Thyroid gland (tissue), 4 donors: ENCODE results near the gene FANCB.

Source experiments
- POLR2A ChIP-seq, 2 donors: fragments of 450-650 bp; IDR thresholded peaks; one replicate each; pipeline ENCODE4 v1.6.1; 2017; ENCODE audit warnings: antibody characterized with exemption in 2 of 2, mild to moderate bottlenecking in 2 of 2, moderate library complexity in 1 of 2
- TF ChIP-seq, protein P1 (sequence below), 6 experiments: fragments of 200-600 bp in 3 of 6; fragments of 450-650 bp in 3 of 6; sonication (generic) in 3 of 6; IDR thresholded peaks; one replicate each; pipeline ENCODE4 v1.5.1; 2016 to 2019; ENCODE audit warnings: antibody characterized with exemption in 6 of 6, mild to moderate bottlenecking in 2 of 6, inconsistent platforms in 1 of 6, moderate library complexity in 1 of 6

DNA sequence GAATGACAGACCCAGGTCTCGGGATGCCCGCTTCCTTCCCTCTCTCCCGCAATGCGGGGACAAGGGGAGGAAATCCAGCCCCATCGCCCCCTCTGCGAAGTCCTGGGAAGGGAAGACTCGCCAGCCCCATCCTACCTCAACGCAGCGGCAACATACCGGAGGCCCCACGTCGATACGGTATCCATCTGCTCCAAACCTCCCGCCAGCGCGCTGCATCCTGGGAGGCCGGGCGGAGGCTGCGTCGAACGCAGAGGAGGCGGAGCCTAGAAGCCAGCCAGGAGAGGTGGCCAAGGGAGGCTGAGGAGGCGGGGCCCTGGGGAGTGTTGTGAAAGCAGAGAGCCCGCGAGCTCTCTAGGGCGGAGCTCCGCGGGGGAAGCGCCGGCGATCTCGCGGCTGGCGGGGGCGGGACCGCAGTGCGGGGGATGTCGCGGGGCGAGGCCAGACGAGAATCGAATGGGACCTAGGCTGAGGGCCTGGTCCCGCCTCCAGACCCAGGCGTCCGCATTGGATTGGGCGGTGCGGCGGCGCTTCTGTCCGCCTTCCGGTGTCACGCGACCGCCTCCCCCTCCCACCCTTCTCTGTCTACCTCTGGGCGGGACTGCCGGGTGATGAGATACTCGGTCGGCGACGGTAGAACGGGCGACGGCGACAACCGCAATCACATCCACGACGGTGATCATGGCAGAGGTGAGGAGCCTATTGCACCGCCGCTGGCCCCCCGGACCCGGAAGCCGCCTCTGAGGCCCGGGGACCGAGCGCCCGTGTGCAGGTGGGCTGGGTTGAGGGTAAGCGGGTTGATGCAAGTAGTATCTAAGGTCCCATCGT lies at the start of gene FANCB, which contains the start of gene MOSPD2:
- TF ChIP-seq, protein P1, sequence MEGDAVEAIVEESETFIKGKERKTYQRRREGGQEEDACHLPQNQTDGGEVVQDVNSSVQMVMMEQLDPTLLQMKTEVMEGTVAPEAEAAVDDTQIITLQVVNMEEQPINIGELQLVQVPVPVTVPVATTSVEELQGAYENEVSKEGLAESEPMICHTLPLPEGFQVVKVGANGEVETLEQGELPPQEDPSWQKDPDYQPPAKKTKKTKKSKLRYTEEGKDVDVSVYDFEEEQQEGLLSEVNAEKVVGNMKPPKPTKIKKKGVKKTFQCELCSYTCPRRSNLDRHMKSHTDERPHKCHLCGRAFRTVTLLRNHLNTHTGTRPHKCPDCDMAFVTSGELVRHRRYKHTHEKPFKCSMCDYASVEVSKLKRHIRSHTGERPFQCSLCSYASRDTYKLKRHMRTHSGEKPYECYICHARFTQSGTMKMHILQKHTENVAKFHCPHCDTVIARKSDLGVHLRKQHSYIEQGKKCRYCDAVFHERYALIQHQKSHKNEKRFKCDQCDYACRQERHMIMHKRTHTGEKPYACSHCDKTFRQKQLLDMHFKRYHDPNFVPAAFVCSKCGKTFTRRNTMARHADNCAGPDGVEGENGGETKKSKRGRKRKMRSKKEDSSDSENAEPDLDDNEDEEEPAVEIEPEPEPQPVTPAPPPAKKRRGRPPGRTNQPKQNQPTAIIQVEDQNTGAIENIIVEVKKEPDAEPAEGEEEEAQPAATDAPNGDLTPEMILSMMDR (IDR thresholded peaks at IDR 0.05) = no peak
- TF ChIP-seq POLR2A (IDR thresholded peaks at IDR 0.05) = peak in 1 of 2 donors; percentile 66
